HL-60/S4 treated with retinoic acid at 250 ng/mL for 4 days and 3 days (cell line): Measurements from ENCODE around the gene ENO3.

ENCODE experiments used
- in situ Hi-C: fragments of 300-500 bp; cut with MboI; formaldehyde crosslinking; loops from 2 replicates; pipeline ENCODE4 v1.7.0; 2022; ENCODE audit warnings: low sequenced_read_pairs

ENO3 gene

GRCh38 chr17:4936436-4936835, 14.5 kb upstream of the ENO3 start:
- in situ Hi-C loops, result no loop called here

GRCh38 chr17:4937553-4937952, 13.4 kb upstream of the ENO3 start:
- in situ Hi-C loops, result no loop called here

- in situ Hi-C loops, result no loop called here
These were observed 12.8 kb upstream of the ENO3 start for GRCh38 chr17:4938069-4938491.

GRCh38 chr17:4938688-4939545, 12.0 kb upstream of the ENO3 start:
- in situ Hi-C loops, result no loop called here

- in situ Hi-C loops, result no loop called here
These were observed 11.4 kb upstream of the ENO3 start for GRCh38 chr17:4939546-4939795.

GRCh38 chr17:4939796-4940554, 10.9 kb upstream of the ENO3 start, which contains the start of the genes RNF167 and SLC25A11:
RNF167 (plus strand) TSS chr17:4940268; CDS start chr17:4940910, 642 bp downstream.
SLC25A11 (minus strand) TSS chr17:4940046; CDS start chr17:4939910, 136 bp downstream.
- in situ Hi-C loops, result no loop called here

GRCh38 chr17:4940555-4941318, 10.2 kb upstream of the ENO3 start:
- in situ Hi-C loops, result no loop called here

- in situ Hi-C loops, result no loop called here
These were observed 9.7 kb upstream of the ENO3 start for GRCh38 chr17:4941319-4941610.

- in situ Hi-C loops, result no loop called here
These were observed 8.0 kb upstream of the ENO3 start for GRCh38 chr17:4942760-4943508.

GRCh38 chr17:4944163-4944553, 6.8 kb upstream of the ENO3 start:
- in situ Hi-C loops, result no loop called here

GRCh38 chr17:4944554-4945175, 6.3 kb upstream of the ENO3 start:
- in situ Hi-C loops, result no loop called here

GRCh38 chr17:4945176-4945943, 5.6 kb upstream of the ENO3 start:
- in situ Hi-C loops, result no loop called here

- in situ Hi-C loops, result no loop called here
These were observed 5.0 kb upstream of the ENO3 start for GRCh38 chr17:4945944-4946280.

GRCh38 chr17:4946312-4946976, 4.5 kb upstream of the ENO3 start:
- in situ Hi-C loops, result no loop called here

- in situ Hi-C loops, result no loop called here
These were observed 3.9 kb upstream of the ENO3 start for GRCh38 chr17:4947010-4947410.

GRCh38 chr17:4947411-4948165, 3.3 kb upstream of the ENO3 start:
- in situ Hi-C loops, result no loop called here

GRCh38 chr17:4948166-4948930, 2.6 kb upstream of the ENO3 start, which contains the start of gene PFN1:
PFN1 (minus strand) TSS chr17:4948530; CDS start chr17:4948394, 136 bp downstream.
- in situ Hi-C loops, result no loop called here

- in situ Hi-C loops, result no loop called here
These were observed 2.0 kb upstream of the ENO3 start for GRCh38 chr17:4948931-4949320.
